Endothelial cell of hepatic sinusoid (primary cell): ENCODE results near the gene POMT1.

Source experiments
- in situ Hi-C: cut with HindIII; loops from 2 replicates; pipeline ENCODE4 v1.10.0; 2017; ENCODE audit warnings: low sequenced_read_pairs

Gene POMT1

GRCh38 chr9:131522257-131523085, 19.8 kb downstream of the POMT1 start:
- in situ Hi-C loops: loop anchor here (5.0 kb wide), 2 partner anchors 40 to 85 kb away; no protein-coding TSS in a partner anchor

GRCh38 chr9:131523086-131523388, 20.3 kb downstream of the POMT1 start:
- in situ Hi-C loops: loop anchor here (5.0 kb wide), 2 partner anchors 41 to 86 kb away; no protein-coding TSS in a partner anchor

GRCh38 chr9:131523451-131524435, 21.0 kb downstream of the POMT1 start:
- in situ Hi-C loops: loop anchor here (5.0 kb wide), 2 partner anchors 41 to 86 kb away; no protein-coding TSS in a partner anchor

- in situ Hi-C loops: loop anchor here (5.0 kb wide), 2 partner anchors 42 to 87 kb away; no protein-coding TSS in a partner anchor
Measured at GRCh38 chr9:131524665-131525315, 22.1 kb downstream of the POMT1 start.

- in situ Hi-C loops: no loop called here
Measured at GRCh38 chr9:131525643-131526565, 23.2 kb downstream of the POMT1 start.

- in situ Hi-C loops: no loop called here
Measured at GRCh38 chr9:131528186-131528585, 25.5 kb downstream of the POMT1 start.

DNA sequence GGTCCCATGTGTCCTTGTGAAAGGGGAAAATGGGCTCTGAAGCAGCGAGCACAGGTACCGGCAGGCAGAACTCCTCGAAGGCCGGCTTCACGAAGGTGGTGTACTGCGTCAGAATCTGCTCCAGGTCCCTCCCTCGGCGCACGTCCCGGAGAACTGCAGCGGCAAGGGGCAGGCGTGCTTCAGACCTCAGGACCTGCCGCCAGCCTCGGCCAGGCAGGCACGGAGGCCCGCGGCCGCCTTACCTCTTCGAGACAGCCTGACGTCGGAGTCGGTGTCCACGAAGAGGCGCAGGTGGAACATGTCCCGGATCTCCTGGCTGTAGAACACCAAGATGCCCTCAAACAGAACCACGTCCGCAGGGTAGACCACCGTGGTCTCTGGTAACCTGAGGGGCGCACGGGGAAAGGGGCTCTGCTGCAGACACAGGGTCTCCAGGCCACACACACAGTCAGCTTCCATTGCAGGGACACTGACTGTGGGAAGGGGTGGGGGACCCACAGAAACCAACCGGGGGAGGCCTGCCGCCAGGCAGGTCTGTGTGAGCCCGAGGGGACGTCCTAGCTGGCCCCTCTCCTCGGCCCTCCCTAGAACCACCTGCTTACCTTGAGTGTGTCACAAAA, 26.3 kb downstream of the POMT1 start:
- in situ Hi-C loops: no loop called here

- in situ Hi-C loops: no loop called here
Measured at GRCh38 chr9:131529597-131530545, 27.2 kb downstream of the POMT1 start.

GRCh38 chr9:131530546-131530919, 27.8 kb downstream of the POMT1 start:
- in situ Hi-C loops: no loop called here

GRCh38 chr9:131530920-131531832, 28.5 kb downstream of the POMT1 start, which contains the start of gene UCK1:
Gene UCK1 (minus strand): TSS chr9:131531263. CDS start chr9:131531174, 89 bp downstream.
- in situ Hi-C loops: no loop called here

- in situ Hi-C loops: no loop called here
Measured at GRCh38 chr9:131534721-131535237, 32.1 kb downstream of the POMT1 start.

GRCh38 chr9:131537946-131538345, 35.2 kb downstream of the POMT1 start:
- in situ Hi-C loops: no loop called here

DNA sequence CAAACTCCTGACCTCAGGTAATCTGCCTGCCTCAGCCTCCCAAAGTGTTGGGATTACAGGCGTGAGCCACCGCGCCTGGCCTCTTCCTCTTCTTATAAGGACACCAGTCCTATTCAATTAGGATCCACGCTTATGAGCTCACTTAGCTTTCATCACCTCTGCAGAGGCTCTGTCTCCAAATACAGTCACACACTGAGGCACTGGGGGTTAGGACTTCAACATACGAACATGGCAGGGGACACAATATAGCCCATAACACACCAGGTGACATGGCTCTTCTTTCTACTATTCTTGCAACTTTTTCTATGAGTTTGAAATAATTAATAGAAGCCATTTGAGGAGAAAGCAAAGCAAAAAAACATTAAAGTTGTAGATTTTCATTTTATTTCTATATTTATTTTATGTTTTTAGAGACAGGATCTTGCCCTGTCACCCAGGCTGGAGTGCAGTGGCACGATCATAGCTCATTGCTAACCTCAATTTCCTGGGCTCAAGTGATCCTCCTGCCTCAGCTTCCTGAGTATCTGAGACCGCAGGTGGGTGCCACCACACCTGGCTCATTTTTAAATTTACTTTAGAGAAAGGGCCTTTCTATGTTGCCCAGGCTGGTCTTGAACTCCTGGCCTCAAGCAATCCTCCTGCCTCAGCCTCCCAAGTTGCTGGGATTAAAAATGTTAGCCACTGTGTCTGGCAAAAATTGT, 36.7 kb downstream of the POMT1 start:
- in situ Hi-C loops: no loop called here

DNA sequence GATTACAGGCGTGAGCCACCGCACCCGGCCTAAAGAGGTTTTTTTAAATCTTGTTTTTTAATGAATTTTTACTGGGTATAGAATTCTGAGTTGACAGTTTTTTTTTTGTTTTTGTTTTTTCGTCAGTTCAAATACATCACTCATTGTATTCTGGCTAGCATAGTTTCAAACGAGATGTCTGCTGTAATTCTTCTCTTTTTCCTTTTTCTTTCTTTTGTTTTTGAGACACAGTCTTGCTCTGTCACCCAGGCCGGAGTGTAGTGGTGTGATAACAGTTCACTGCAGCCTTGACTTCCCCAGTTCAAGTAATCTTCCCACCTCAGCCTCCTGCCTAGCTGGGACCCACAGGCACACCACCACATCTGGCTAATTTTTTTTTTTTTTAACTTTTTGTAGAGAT, 40.4 kb downstream of the POMT1 start:
- in situ Hi-C loops: no loop called here

DNA sequence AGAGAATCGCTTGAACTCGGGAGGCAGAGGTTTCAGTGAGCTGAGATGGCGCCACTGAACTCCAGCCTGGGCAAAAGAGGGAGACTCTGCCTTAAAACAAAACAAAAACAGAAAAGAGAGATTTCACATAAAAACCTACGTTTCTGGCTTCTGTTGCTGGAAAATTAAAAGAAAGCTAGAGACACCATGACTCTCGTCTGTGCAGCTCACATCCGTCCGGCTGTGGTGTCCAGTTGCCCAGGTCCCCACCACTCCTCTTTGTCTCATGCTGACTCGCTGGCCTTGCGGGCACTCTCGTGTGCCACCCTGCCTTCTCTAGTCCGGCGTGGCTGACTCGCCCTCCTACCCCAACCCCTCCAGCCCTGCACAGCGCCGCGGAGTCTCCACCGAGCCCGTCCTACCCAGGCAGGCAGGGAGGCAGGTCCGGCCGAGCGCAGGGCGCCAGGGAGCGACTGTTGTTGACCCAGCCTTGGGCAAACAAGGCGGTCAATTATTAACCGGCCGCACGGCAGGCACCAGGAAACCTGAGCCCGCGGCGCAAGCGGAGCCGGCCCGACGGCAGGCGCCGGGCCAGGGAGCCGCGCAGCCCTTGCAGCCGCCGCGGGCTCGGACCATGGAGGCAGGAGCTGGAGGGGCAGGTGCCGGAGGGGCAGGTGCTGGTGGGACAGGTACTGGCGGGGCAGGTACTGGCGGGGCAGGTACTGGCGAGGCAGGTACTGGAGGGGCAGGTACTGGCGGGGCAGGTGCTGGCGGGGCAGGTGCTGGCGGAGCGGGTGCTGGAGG, 42.5 kb downstream of the POMT1 start, which contains the start of gene PRRT1B:
Gene PRRT1B, plus strand, starts transcription at position 521 of the 783 bp plus-strand sequence. Its CDS starts 93 bp downstream, at position 614.
- in situ Hi-C loops: no loop called here
